ENCODE data around the gene SLX4IP. TPM values are rescaled to one million over a fixed set of nuclear protein-coding genes. Genes with fewer than 3 reads are reported as not detected.

SLX4IP gene
- total and polyA plus RNA-seq, 2 of the 13 experiments (the other 11 are each of a cell fraction or from before 2014, with no cell fraction given), result 3.6 to 7.3 TPM

DNA sequence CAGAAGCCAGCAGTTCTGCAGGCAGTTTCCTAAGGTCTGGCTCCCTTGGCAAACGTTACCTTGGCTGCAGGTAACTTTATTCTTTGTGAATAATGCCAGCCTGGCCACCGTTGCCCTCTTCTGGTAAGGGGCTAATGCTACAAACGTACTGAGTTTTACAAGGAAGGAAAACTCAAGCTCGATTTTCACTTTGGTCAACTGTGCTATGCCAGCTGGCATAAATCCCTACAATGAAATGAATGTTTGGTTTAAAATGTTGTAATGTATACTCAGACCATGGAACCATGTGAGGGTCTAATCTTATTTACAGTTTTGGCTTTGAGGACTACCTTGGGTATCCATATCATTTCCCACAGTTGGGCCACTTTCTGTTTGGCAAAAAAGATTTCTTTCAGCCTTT, 101.4 kb downstream of the SLX4IP start (continued):
- TF ChIP-seq MED8 (CRISPR knock-in tag; IDR thresholded peaks at IDR 0.05; ENCODE audit: insufficient replicate concordance) (no peak), ZNF484 (CRISPR knock-in tag; IDR thresholded peaks at IDR 0.05; ENCODE audit: borderline replicate concordance, low read depth) (no peak), ZIK1 (CRISPR knock-in tag; IDR thresholded peaks at IDR 0.05; ENCODE audit: borderline replicate concordance, low read depth) (no peak), ZNF512 (CRISPR knock-in tag; IDR thresholded peaks at IDR 0.05) (no peak), CHD4 (IDR thresholded peaks at IDR 0.05; ENCODE audit: borderline replicate concordance, low read length) (no peak), ISL2 (CRISPR knock-in tag; IDR thresholded peaks at IDR 0.05) (no peak), ZNF557 (CRISPR knock-in tag; IDR thresholded peaks at IDR 0.05) (no peak), ZNF619 (CRISPR knock-in tag; IDR thresholded peaks at IDR 0.05) (no peak), CTCF (CRISPR knock-in tag; IDR thresholded peaks at IDR 0.05) (peak; percentile 77), CBX1 (IDR thresholded peaks at IDR 0.05; ENCODE audit: low read depth) (peak; percentile 45), SUZ12 (IDR thresholded peaks at IDR 0.05; ENCODE audit: low read depth, low read length) (no peak), ZNF335 (CRISPR knock-in tag; IDR thresholded peaks at IDR 0.05) (0 out of 2 replicates have a peak, but pooled peaks have one; percentile 42), CREM (IDR thresholded peaks at IDR 0.05) (no peak), CREM (CRISPR knock-in tag; IDR thresholded peaks at IDR 0.05) (no peak), NFYB (CRISPR knock-in tag; IDR thresholded peaks at IDR 0.05) (no peak), POLR2AphosphoS2 (IDR thresholded peaks at IDR 0.05; ENCODE audit: low read depth, low read length) (no peak), PRPF4 (IDR thresholded peaks at IDR 0.05; ENCODE audit: low read depth, low read length, poor library complexity, severe bottlenecking) (no peak), RBFOX2 (IDR thresholded peaks at IDR 0.05; ENCODE audit: low read depth, low read length) (no peak), ZBTB14 (CRISPR knock-in tag; IDR thresholded peaks at IDR 0.05) (no peak), EZH2 (conservative IDR thresholded peaks at IDR 0.05; ENCODE audit: low read depth, low read length) (no peak), KDM4B (CRISPR knock-in tag; IDR thresholded peaks at IDR 0.05) (no peak)
- TF ChIP-seq, protein P1, sequence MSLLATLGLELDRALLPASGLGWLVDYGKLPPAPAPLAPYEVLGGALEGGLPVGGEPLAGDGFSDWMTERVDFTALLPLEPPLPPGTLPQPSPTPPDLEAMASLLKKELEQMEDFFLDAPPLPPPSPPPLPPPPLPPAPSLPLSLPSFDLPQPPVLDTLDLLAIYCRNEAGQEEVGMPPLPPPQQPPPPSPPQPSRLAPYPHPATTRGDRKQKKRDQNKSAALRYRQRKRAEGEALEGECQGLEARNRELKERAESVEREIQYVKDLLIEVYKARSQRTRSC (CRISPR knock-in tag; IDR thresholded peaks at IDR 0.05; ENCODE audit: low read depth), result no peak
- TF ChIP-seq, protein P2, sequence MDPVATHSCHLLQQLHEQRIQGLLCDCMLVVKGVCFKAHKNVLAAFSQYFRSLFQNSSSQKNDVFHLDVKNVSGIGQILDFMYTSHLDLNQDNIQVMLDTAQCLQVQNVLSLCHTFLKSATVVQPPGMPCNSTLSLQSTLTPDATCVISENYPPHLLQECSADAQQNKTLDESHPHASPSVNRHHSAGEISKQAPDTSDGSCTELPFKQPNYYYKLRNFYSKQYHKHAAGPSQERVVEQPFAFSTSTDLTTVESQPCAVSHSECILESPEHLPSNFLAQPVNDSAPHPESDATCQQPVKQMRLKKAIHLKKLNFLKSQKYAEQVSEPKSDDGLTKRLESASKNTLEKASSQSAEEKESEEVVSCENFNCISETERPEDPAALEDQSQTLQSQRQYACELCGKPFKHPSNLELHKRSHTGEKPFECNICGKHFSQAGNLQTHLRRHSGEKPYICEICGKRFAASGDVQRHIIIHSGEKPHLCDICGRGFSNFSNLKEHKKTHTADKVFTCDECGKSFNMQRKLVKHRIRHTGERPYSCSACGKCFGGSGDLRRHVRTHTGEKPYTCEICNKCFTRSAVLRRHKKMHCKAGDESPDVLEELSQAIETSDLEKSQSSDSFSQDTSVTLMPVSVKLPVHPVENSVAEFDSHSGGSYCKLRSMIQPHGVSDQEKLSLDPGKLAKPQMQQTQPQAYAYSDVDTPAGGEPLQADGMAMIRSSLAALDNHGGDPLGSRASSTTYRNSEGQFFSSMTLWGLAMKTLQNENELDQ (CRISPR knock-in tag; IDR thresholded peaks at IDR 0.05; ENCODE audit: borderline replicate concordance), result no peak
- TF ChIP-seq, protein P3, sequence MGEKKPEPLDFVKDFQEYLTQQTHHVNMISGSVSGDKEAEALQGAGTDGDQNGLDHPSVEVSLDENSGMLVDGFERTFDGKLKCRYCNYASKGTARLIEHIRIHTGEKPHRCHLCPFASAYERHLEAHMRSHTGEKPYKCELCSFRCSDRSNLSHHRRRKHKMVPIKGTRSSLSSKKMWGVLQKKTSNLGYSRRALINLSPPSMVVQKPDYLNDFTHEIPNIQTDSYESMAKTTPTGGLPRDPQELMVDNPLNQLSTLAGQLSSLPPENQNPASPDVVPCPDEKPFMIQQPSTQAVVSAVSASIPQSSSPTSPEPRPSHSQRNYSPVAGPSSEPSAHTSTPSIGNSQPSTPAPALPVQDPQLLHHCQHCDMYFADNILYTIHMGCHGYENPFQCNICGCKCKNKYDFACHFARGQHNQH (CRISPR knock-in tag; IDR thresholded peaks at IDR 0.05), result no peak
